PC-3 (cell line): ENCODE measurements around the gene SHANK2. TPM values are rescaled to one million over a fixed set of nuclear protein-coding genes. Genes with fewer than 3 reads are reported as not detected.

ENCODE experiments used
- ATAC-seq: fragments of 200-7000 bp; cut with Tn5 transposase; 2 replicates; pipeline ENCODE4 v1.9.1; 2020; ENCODE audit warnings: mild to moderate bottlenecking, moderate library complexity
- BruUV-seq: library from RNA; stranded (reverse); fragments of 400-500 nt; replicated peaks from 2 replicates; lab custom pipeline; 2021; lab: Mats Ljungman, UMichigan
- CTCF ChIA-PET: fragments of 300-600 bp; sonication (Branson Sonifier 250); formaldehyde crosslinking; loops from one replicate; lab custom pipeline; 2022; ENCODE audit warnings: antibody characterized with exemption; lab: Charles Lee
- POLR2A ChIA-PET: fragments of 300-600 bp; sonication (Branson Sonifier 250); formaldehyde crosslinking; loops from one replicate; lab custom pipeline; 2022; ENCODE audit warnings: antibody characterized with exemption; ENCODE audit not compliant: unreplicated experiment; lab: Charles Lee
- DNase-seq: peaks from one replicate; pipeline ENCODE4 v3.0.0-alpha.2; 2015
- H2AFZ ChIP-seq: fragments of 300-600 bp; sonication (generic); 2 replicates; pipeline ENCODE4 v1.6.0; 2016; ENCODE audit warnings: antibody characterized with exemption, low read length
- H3F3A ChIP-seq: fragments of 300-600 bp; sonication (generic); one replicate; pipeline ENCODE4 v1.6.0; 2017; ENCODE audit warnings: antibody characterized with exemption, low read length, control low read depth, mild to moderate bottlenecking; ENCODE audit not compliant: unreplicated experiment
- H3K27ac ChIP-seq: fragments of 300-600 bp; sonication (generic); 2 replicates; pipeline ENCODE4 v1.5.1; 2016; ENCODE audit warnings: mild to moderate bottlenecking, low read length
- H3K27me3 ChIP-seq: fragments of 300-600 bp; sonication (generic); 2 replicates; pipeline ENCODE4 v1.6.1; 2016; ENCODE audit warnings: low read length, mixed read lengths
- H3K36me3 ChIP-seq: fragments of 300-600 bp; sonication (generic); 2 replicates; pipeline ENCODE4 v1.6.1; 2016; ENCODE audit warnings: low read depth, mixed run types, low read length, mixed read lengths
- H3K4me1 ChIP-seq: fragments of 300-600 bp; sonication (generic); 2 replicates; pipeline ENCODE4 v1.5.1; 2016; ENCODE audit warnings: low read length; ENCODE audit not compliant: insufficient read depth
- H3K4me2 ChIP-seq: fragments of 300-600 bp; sonication (generic); 2 replicates; pipeline ENCODE4 v1.6.0; 2016; ENCODE audit warnings: low read length
- H3K4me3 ChIP-seq: fragments of 300-600 bp; sonication (generic); 2 replicates; pipeline ENCODE4 v1.5.1; 2016; ENCODE audit warnings: mild to moderate bottlenecking, low read length, mixed read lengths
- H3K79me2 ChIP-seq: fragments of 300-600 bp; sonication (generic); 2 replicates; pipeline ENCODE4 v1.6.1; 2017; ENCODE audit warnings: low read length, mixed read lengths
- H3K9ac ChIP-seq: fragments of 300-600 bp; sonication (generic); 2 replicates; pipeline ENCODE4 v1.6.0; 2016; ENCODE audit warnings: mild to moderate bottlenecking, low read length
- H3K9me2 ChIP-seq: fragments of 300-600 bp; sonication (generic); replicated peaks from 2 replicates; pipeline ENCODE4 v1.6.1; 2016; ENCODE audit warnings: mixed run types, low read length, mixed read lengths
- H3K9me3 ChIP-seq: fragments of 300-600 bp; sonication (generic); 2 replicates; pipeline ENCODE4 v1.6.1; 2016; ENCODE audit warnings: low read length, mixed read lengths
- H4K20me1 ChIP-seq: fragments of 300-600 bp; sonication (generic); 2 replicates; pipeline ENCODE4 v1.6.1; 2016; ENCODE audit warnings: low read length, mixed read lengths
- CTCF ChIP-seq: fragments of 300-600 bp; sonication (generic); conservative IDR thresholded peaks from 2 replicates; pipeline ENCODE4 v1.5.1; 2017; ENCODE audit warnings: antibody characterized with exemption, low read depth, mild to moderate bottlenecking, low read length
- EZH2 ChIP-seq: fragments of 300-600 bp; sonication (generic); IDR thresholded peaks from one replicate; pipeline ENCODE4 v1.6.1; 2017; ENCODE audit warnings: antibody characterized with exemption, mild to moderate bottlenecking, low read length; ENCODE audit not compliant: unreplicated experiment
- EZH2phosphoT487 ChIP-seq: fragments of 300-600 bp; sonication (generic); IDR thresholded peaks from 2 replicates; pipeline ENCODE4 v1.6.1; 2018; ENCODE audit warnings: mild to moderate bottlenecking, antibody characterized with exemption, low read length, borderline replicate concordance
- intact Hi-C: fragments of 100-400 bp; cut with micrococcal nuclease; formaldehyde crosslinking; loops from 2 replicates; pipeline ENCODE4 v1.9.0; 2023
- total RNA-seq: library from RNA; depleted of rRNA; stranded (reverse); fragments of >200 nt; gene quantifications from 2 replicates; pipeline ENCODE4 v1.2.3, GENCODE V29; 2014

SHANK2 gene
- total RNA-seq, 1 experiment from 2014 or later, result 45.0 TPM

- Histone ChIP-seq H3K27me3 (no peaks in the 10 kb centered on the region), H3K9ac (no peak overlapping the region), H3K9me2 (no peaks in the 10 kb centered on the region), H3K79me2 (peaks cover 31% of the 10 kb centered on the region), H3K4me2 (no peak overlapping the region), H3K9me3 (no peaks in the 10 kb centered on the region), H3F3A (no peaks in the 10 kb centered on the region), H3K4me3 (no peak overlapping the region), H3K4me1 (no peaks in the 10 kb centered on the region), H2AFZ (no peak overlapping the region), H3K36me3 (peaks cover 6% of the 10 kb centered on the region; the same call in 1 of the 2 replicates), H3K27ac (no peak overlapping the region), H4K20me1 (no peaks in the 10 kb centered on the region)
- ChIA-PET CTCF (no interaction called here), POLR2A (no interaction called here)
- TF ChIP-seq EZH2 (no peak), CTCF (no peak), EZH2phosphoT487 (no peak)
- ATAC-seq, result no peak
- no TSS peak for BruUV-seq
- intact Hi-C loops, result no loop called here
- no peak for DNase-seq
These were observed 12.2 kb downstream of the SHANK2 start for GRCh38 chr11:71240061-71240690.

GRCh38 chr11:71239581-71239980 lies 12.8 kb downstream of the SHANK2 start:
- H3K9ac ChIP-seq, result no peak overlapping the region

More at GRCh38 chr11:71239581-71239980, 12.8 kb downstream of the SHANK2 start:
- H3K9me2 ChIP-seq, result no peaks in the 10 kb centered on the region
- no TSS peak for BruUV-seq
- ChIA-PET CTCF (no interaction called here), POLR2A (no interaction called here)
- DNase-seq (no peak), ATAC-seq (no peak)
- no peaks in the 10 kb centered on the region for H3K9me3 ChIP-seq
- H3K4me3 ChIP-seq, result no peak overlapping the region
- no peaks in the 10 kb centered on the region for H3K4me1 ChIP-seq
- H3K4me2 ChIP-seq, result no peak overlapping the region
- no peaks in the 10 kb centered on the region for H4K20me1 ChIP-seq
- no peak overlapping the region for H2AFZ ChIP-seq
- H3K27me3 ChIP-seq, result no peaks in the 10 kb centered on the region
- no peaks in the 10 kb centered on the region for H3F3A ChIP-seq
- intact Hi-C loops, result no loop called here
- TF ChIP-seq EZH2phosphoT487, result no peak
- TF ChIP-seq EZH2, result no peak
- TF ChIP-seq CTCF, result no peak
- H3K27ac ChIP-seq, result no peak overlapping the region
- peaks cover 36% of the 10 kb centered on the region for H3K79me2 ChIP-seq
- H3K36me3 ChIP-seq, result peaks cover 6% of the 10 kb centered on the region; the same call in 1 of the 2 replicates
